Kidney epithelial cell (primary cell): ENCODE data around the gene NFIA. TPM values are rescaled to one million over a fixed set of nuclear protein-coding genes. Genes with fewer than 3 reads are reported as not detected.

Experiments used
- DNase-seq: peaks from one replicate; pipeline ENCODE4 v3.0.0-alpha.2; 2010; ENCODE audit warnings: low read depth
- H3K27me3 ChIP-seq: 2 replicates; pipeline ENCODE4 v1.6.0; 2011; ENCODE audit warnings: low read length; ENCODE audit not compliant: control insufficient read depth, insufficient read depth
- H3K36me3 ChIP-seq: 2 replicates; pipeline ENCODE4 v1.5.1; 2011; ENCODE audit warnings: low read length; ENCODE audit not compliant: control insufficient read depth, insufficient read depth
- H3K4me3 ChIP-seq: 2 replicates; pipeline ENCODE4 v1.5.1; 2011; ENCODE audit warnings: low read depth, mild to moderate bottlenecking, control low read depth, low read length
- total RNA-seq: library from RNA; depleted of rRNA; stranded (reverse); fragments of >200 nt; gene quantifications from 2 replicates; pipeline ENCODE4 v1.2.3, GENCODE V29; 2015
- TF ChIP-seq, protein P1 (sequence below): IDR thresholded peaks from 2 replicates; pipeline ENCODE4 v1.5.1; 2011; ENCODE audit warnings: mild to moderate bottlenecking, moderate library complexity, low read length, control low read depth, inconsistent platforms; ENCODE audit not compliant: insufficient read depth, poor library complexity, severe bottlenecking

Gene NFIA
- total RNA-seq, 1 donor from 2014 or later = 3.5 TPM

DNA sequence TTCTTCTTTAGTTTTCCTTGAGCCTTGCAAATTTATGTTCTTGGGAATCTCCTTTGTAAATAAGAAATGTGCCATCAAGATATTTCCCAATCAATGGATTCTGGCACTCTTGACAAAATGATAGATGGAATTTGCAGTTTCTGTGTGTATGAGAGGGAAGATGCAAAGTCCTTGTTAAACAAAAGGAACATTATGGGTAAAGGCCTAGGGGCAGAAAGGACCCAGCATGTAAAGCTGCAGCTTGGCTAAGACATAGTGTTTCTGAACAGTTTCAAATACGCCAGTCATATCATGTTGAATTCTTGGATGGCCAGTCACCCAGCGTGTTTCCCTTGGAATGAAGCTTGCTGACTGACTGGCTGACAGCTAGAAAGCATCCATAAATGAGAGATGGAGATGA is 210.8 kb downstream of the NFIA start:
- no peaks in the 10 kb centered on the region for H3K27me3 ChIP-seq
- TF ChIP-seq, protein P1, sequence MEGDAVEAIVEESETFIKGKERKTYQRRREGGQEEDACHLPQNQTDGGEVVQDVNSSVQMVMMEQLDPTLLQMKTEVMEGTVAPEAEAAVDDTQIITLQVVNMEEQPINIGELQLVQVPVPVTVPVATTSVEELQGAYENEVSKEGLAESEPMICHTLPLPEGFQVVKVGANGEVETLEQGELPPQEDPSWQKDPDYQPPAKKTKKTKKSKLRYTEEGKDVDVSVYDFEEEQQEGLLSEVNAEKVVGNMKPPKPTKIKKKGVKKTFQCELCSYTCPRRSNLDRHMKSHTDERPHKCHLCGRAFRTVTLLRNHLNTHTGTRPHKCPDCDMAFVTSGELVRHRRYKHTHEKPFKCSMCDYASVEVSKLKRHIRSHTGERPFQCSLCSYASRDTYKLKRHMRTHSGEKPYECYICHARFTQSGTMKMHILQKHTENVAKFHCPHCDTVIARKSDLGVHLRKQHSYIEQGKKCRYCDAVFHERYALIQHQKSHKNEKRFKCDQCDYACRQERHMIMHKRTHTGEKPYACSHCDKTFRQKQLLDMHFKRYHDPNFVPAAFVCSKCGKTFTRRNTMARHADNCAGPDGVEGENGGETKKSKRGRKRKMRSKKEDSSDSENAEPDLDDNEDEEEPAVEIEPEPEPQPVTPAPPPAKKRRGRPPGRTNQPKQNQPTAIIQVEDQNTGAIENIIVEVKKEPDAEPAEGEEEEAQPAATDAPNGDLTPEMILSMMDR = no peak
- H3K4me3 ChIP-seq = no peak overlapping the region
- no peaks in the 10 kb centered on the region for H3K36me3 ChIP-seq
- DNase-seq = no peak

DNA sequence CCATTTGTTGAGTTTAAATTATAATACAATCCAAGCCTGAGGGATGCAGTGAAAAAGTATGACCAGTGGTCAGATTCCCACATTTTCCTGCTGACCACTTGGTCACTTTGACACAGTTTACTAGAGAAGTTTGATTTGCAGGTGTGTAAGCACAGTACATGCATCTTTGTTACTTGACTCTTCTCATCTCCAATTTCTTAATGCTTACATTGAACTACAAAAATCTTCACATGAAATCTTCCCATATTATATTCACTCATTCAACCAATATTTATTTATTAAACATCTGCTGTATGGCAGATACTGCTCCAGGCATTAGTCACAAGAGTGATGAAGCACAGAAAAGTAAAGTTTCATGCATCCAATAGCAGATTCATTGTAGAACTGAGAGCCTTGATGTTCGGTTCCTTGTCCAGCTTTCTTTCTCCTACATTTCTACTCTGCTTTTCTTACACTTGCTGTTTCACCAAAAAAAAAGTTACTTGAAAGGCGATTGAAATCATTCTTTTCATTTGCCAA is 211.7 kb downstream of the NFIA start:
- no peak overlapping the region for H3K4me3 ChIP-seq
- no peaks in the 10 kb centered on the region for H3K36me3 ChIP-seq
- no peak for DNase-seq
- H3K27me3 ChIP-seq = no peaks in the 10 kb centered on the region
- TF ChIP-seq, protein P1 = no peak

DNA sequence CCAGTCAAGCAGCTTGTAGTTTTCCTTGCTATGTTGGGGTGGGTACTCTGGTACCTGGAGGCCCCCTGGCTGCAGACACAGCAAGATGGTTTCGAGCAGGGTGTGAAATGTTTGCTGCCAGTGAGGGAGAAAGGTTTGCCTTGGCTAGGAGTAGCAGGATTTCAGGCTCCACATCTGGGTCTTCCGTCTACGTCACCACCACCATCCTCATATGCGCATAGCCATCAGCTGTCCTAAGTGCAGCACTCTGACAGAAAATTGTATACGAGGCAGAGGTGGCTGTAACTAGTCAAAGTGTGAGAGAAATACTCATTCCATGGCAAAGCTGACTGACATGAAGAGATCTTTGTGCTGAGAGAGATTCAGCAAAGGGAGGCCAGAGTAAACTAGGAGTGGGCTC is 212.6 kb downstream of the NFIA start:
- TF ChIP-seq, protein P1 = no peak
- no peak for DNase-seq
- no peaks in the 10 kb centered on the region for H3K27me3 ChIP-seq
- H3K4me3 ChIP-seq = no peak overlapping the region
- H3K36me3 ChIP-seq = no peaks in the 10 kb centered on the region

DNA sequence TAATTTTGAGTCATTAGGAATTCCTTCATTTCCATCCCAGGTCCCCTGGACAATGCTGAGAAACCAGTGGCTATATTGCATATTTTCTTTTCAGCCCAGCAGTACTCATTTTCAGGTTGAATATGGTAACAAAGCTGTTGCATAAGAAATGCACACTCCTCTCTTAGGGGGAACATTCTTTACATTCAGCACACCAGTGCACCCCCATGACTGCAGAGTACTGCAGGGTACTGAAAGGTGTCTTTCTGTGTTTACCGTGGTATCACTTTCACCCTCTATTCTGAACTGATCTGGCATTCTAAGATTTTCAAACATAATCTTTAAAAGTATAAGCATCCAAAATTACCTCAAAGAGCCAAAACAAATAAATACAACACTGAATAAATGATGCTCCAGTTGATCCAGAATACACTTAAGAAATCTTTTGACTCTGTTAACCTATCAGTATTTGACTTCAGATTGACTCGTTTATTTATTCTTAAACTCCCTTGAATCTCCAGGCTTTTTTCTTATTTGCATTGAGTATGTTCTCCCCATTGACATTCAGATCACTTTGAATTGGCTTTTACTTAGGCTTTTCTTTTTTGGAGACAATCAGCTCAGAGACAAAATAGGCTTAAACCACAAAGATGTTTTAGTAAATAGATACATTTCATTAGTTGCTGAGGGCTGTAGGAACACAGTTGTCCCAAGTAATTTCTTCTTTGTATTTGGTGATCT is 213.6 kb downstream of the NFIA start:
- TF ChIP-seq, protein P1 = no peak
- no peak for DNase-seq
- H3K27me3 ChIP-seq = no peaks in the 10 kb centered on the region
- no peak overlapping the region for H3K4me3 ChIP-seq
- H3K36me3 ChIP-seq = no peaks in the 10 kb centered on the region

DNA sequence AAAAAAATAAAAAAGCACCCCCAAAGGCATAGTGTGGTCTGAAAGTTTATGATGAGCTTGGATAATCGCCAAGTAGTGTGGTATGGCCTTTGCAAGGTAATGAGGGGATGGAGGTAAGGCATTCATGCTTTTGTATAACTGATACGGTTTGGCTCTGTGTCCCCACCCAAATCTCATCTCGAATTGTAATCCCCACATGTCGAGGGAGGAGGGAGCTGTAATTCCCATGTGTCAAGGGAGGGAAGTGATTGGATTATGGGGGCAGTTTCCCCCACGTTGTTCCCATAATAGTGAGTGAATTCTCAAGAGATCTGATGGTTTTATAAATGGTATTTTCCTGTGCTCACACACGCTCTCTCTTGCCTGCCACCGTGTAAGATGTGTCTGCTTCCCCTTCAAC is 215.5 kb downstream of the NFIA start:
- DNase-seq = no peak
- TF ChIP-seq, protein P1 = no peak
- Histone ChIP-seq H3K27me3 (no peaks in the 10 kb centered on the region), H3K36me3 (no peaks in the 10 kb centered on the region), H3K4me3 (no peak overlapping the region)

DNA sequence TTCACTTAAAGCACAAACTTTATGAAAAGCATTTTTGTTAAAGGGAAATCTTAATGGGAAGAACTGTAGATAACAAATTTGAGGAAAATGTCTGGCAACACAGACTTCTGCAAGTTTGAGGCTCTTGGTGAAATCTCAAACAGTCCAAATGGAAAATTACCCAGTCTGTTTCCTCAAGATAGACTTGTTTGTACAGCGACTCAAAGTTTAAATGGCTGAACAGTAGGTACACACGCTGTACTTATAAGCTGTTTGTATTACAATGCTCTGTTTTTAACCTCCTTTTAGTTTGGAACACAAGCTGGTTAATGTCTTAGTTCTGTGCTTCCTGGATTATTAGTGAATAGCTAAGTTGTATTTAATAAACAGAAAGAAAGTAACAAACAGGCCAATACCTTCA is 217.1 kb downstream of the NFIA start:
- no peak overlapping the region for H3K4me3 ChIP-seq
- no peak for DNase-seq
- H3K27me3 ChIP-seq = no peaks in the 10 kb centered on the region
- TF ChIP-seq, protein P1 = no peak
- no peaks in the 10 kb centered on the region for H3K36me3 ChIP-seq
